ENCODE measurements around the gene TULP4.
"Not testable (repeated sequence)": the region's sequence is repeated elsewhere in the genome, so short reads cannot be mapped to it uniquely, and the experiment has no call there.

Gene TULP4

DNA sequence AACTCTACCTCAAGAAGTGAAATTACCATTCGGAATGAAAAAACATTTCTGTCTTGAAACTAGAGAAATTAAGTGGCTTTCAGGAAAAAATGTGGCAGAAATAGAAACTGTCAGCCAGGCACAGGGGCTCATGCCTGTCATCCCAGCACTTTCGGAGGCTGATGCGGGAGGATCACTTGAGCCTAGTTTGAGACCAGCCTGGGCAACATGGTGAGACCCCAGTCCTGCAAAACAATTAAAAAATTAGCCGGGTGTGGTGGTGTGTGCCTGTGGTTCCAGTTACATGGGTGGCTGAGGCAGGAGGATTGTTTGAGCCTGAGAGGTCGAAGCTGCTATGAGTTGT is 240.5 kb downstream of the TULP4 start:
- ChIA-PET CTCF (interaction anchor here (2.1 kb wide), 1 partner anchor 332 kb away, joined by 9 read pairs; no protein-coding TSS in a partner anchor), POLR2A (no interaction called here)
- no peak overlapping the region for H3K4me3 ChIP-seq (ENCODE audit: low read depth, low read length)

DNA sequence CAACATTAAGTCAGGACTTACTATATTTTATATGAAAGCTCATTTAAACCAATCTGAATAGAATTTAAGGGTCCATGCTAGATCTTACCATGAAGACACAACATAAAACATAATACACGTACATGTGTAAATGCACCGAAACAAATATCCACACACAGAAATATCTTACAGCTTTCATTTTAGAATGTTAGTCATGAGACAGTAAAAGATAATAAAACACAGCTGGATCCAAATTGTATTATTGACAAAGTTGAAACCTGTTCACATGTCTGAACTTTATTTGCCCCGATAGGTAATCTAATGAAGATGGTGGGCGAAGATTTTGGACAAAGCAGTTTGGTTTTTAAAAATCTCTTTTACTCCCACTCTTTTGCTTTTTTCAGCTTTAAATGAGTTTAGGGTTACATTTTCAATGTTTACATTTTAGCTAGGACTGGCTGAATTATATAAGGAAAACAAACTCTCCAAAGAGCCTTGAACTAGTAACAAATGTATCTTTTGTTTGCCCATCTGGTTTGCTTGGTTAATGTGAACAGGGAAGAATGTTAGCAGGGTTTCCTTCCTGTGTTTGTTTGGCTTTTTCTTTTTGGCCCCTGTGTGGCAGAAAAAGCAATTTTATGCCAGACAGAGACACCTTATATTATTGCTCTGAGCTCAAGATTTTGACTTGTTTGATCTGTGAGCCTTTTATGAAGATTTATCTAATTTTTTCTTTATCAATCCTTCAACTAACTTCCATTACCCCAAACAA is 242.5 kb downstream of the TULP4 start:
- ChIA-PET POLR2A (no interaction called here), CTCF (interaction anchor here (1.3 kb wide), 1 partner anchor 334 kb away, joined by 3 read pairs; no protein-coding TSS in a partner anchor)
- H3K4me3 ChIP-seq (ENCODE audit: low read depth, low read length): no peak overlapping the region
- TF ChIP-seq, protein P1, sequence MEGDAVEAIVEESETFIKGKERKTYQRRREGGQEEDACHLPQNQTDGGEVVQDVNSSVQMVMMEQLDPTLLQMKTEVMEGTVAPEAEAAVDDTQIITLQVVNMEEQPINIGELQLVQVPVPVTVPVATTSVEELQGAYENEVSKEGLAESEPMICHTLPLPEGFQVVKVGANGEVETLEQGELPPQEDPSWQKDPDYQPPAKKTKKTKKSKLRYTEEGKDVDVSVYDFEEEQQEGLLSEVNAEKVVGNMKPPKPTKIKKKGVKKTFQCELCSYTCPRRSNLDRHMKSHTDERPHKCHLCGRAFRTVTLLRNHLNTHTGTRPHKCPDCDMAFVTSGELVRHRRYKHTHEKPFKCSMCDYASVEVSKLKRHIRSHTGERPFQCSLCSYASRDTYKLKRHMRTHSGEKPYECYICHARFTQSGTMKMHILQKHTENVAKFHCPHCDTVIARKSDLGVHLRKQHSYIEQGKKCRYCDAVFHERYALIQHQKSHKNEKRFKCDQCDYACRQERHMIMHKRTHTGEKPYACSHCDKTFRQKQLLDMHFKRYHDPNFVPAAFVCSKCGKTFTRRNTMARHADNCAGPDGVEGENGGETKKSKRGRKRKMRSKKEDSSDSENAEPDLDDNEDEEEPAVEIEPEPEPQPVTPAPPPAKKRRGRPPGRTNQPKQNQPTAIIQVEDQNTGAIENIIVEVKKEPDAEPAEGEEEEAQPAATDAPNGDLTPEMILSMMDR (IDR thresholded peaks at IDR 0.05; ENCODE audit: insufficient read depth, low read length, missing control alignments): no peak
- no peak for DNase-seq (ENCODE audit: low read depth, low spot score)

More for the DNA sequence above, 240.5 kb downstream of the TULP4 start:
- DNase-seq (ENCODE audit: low read depth, low spot score): no peak
- TF ChIP-seq, protein P1 (IDR thresholded peaks at IDR 0.05; ENCODE audit: insufficient read depth, low read length, missing control alignments): no peak

DNA sequence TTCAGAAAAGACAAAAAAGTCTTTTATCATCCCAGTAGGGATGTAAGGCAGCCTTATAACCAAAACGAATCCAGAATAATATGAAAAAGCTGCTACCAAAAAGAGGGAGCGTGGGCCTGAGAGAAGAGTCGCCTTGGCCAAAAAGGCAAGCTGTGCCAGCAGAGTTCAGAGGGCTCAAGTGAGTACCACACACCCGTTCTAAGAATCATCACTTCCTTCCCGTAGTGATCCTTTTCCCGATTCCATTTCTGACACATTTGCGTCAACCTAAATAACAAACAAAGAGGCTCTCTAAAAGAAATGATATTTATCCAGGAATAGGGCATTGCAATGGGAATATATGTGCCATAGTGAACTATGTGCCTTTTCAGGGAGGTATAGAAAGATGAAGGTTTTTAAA is 243.8 kb downstream of the TULP4 start:
- H3K4me3 ChIP-seq (ENCODE audit: low read depth, low read length): no peak overlapping the region
- ChIA-PET CTCF (interaction anchor here (1.0 kb wide), 2 partner anchors 59 to 335 kb away, joined by 3 read pairs; no protein-coding TSS in a partner anchor), POLR2A (no interaction called here)
- TF ChIP-seq, protein P1 (IDR thresholded peaks at IDR 0.05; ENCODE audit: insufficient read depth, low read length, missing control alignments): no peak
- DNase-seq (ENCODE audit: low read depth, low spot score): no peak

DNA sequence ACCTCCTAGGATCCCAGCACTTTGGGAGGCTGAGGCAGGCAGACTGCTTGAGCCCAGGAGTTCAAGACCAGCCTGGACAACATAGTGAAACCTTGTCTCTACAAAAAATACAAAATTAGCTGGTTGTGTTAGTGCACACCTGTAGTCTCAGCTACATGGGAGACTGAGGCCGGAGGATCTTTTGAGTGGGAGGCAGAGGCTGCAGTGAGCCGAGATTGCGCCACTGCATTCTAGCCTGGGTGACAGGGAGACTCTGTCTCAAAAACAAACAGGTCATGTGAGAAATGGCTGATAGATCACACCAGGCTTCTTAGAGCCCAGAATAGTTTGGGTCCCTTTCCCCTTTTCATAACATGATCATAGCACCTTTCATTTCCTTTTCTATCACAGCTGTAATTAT is 244.8 kb downstream of the TULP4 start:
- CTCF ChIA-PET: interaction anchor here (3.1 kb wide), 1 partner anchor 48 kb away, joined by 13 read pairs; no protein-coding TSS in a partner anchor
- DNase-seq (ENCODE audit: low read depth, low spot score); POLR2A ChIA-PET; H3K4me3 ChIP-seq (ENCODE audit: low read depth, low read length): not testable (repeated sequence)

DNA sequence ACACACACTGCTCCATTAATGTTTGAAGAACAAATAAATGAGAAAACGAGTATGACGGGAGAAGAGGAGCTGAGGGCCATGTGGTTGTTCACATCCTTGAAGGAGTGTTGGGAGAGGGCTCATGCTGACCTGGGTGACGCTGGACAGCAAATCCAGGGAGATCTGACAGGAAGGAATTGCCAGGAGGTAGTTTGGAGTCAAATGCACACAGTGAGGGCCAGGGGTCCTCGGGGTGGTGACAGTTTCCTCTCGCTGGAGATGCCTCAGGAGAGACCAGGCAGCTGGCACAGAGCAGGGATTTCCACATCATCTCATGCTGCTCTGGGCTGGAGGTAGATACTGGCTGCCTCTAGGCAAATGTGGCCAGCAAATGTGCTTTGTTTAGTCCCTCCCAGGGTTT is 245.7 kb downstream of the TULP4 start:
- TF ChIP-seq, protein P1 (IDR thresholded peaks at IDR 0.05; ENCODE audit: insufficient read depth, low read length, missing control alignments): no peak
- no peak overlapping the region for H3K4me3 ChIP-seq (ENCODE audit: low read depth, low read length)
- CTCF ChIA-PET: interaction anchor here (2.0 to 3.1 kb wide), 3 partner anchors 47 to 344 kb away, joined by 8 to 13 read pairs (median 9); no protein-coding TSS in a partner anchor
- no peak for DNase-seq (ENCODE audit: low read depth, low spot score)
- POLR2A ChIA-PET: no interaction called here

DNA sequence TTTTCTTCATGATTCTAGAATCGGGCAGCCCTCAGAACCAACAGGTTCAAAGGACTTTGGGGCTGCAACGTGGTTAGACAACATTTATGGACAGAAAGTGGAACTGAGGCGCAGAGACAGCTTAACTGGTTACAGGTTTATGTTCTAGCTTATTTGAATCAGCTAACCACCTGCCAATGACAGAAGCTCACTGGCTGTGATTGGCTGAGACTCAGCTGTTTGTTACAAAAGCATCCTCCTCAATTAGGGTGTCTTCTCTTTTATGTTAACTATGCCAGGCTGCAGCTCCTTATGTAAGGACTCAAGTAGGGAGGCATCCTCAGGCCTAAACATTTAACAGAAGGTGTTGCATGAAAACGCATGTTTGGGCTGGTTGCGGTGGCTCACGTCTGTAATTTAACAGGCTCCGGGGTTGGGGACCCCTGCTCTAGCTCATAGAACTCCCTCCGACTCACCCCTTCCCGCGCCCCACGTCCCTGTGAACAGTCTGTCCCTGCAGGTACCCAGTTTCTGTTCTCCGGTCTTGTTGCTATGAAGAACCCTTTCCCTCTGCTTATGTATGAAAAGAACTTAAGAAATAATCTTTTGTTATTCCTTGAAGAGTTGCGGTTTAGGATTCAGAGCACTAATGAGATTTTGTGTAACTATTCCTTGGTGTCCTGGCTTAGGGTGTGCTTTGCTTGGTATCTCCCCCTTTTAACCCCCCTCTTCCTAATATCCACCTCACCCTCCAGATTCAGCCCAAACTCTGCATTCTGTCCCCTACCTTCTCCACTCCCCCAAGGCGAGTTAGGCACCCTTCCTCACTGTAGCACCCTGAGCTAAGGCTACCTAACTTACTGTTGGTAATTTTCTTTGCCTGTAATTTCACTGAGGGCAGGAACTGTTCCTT is 246.4 kb downstream of the TULP4 start:
- CTCF ChIA-PET: interaction anchor here (1.1 to 3.1 kb wide), 5 partner anchors 10 to 344 kb away, joined by 3 to 13 read pairs (median 8); no protein-coding TSS in a partner anchor
- H3K4me3 ChIP-seq (ENCODE audit: low read depth, low read length): no peak overlapping the region
- POLR2A ChIA-PET: no interaction called here
- TF ChIP-seq, protein P1 (IDR thresholded peaks at IDR 0.05; ENCODE audit: insufficient read depth, low read length, missing control alignments): no peak
- DNase-seq (ENCODE audit: low read depth, low spot score): no peak

Measured in AG04449 (cell line).